ENCODE data around the gene NELL2.
"Not testable (repeated sequence)": the region's sequence is repeated elsewhere in the genome, so short reads cannot be mapped to it uniquely, and the experiment has no call there.

Gene NELL2

DNA sequence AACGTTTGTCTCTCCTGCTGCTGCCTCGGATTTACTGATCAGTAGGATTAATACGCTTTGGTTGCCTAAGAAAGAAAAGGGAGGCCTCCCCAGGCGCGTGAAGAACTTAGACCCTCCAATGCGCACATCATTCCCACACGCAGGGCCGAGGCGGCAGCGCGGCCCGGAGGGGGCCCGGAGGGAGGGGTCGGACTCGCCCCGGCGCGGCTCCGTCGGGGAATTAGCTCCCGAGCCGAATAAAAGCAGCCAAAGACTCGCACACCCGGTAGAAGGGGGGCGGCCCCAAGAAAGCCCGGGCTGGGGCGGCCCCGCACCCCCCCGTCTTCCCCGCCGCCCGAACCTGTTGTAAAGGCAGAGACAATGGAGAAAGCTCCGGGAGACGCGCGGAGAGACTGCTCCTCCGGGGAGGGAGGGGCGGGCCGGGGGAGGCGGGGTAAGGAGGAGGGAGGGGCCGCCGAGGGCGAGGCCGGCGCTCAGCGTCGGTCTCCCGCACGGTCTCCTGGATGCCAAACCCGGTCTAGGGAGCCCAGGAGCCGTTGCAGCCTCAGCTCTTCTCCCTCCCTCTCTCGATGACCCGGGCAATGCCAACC lies at the start of gene NELL2:
Gene NELL2 (minus strand): TSS at position 362 of the 590 bp plus-strand sequence. CDS start 446 bp downstream, outside the sequence.
- no peak for DNase-seq

- no peak for DNase-seq
Observed at GRCh38 chr12:44921736-44922135, 45.6 kb upstream of the NELL2 start.

DNA sequence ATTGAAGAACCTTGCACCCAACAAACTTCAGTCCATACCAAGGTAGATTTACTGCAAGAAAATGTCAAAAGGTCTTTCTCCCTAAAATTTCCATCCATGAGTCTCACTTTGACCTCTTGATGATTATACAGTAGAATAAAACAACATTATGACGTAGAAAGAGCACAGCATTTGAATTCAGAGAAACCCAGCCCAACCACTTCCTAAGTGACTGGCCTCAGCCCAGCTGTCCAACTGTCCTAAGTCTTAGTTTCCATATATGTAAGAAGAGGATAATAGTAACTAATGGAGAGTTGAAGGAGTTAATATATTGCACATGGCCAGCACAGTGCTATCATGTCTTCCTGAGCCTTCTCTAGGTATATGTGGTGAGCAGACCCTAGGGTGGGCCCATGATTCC lies 41.0 kb upstream of the NELL2 start:
- no peak for DNase-seq

DNA sequence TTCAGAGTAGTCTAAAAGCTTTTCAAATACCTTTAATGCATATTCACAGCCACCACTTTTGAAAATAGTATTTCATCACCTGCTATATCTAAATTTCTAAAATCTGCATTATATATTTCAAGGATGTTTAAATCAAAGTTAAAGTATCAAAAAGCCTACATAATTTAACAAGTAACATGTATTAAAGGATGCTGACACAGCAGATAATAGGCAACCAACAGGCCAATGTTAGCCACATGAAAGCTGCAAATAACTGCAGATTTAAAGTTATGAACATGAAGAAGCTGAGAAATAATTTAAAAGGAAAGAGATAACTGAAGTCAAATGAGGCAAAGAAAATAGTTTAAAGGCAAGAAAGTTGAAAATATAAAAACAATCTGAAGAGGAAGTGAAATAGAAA lies 39.8 kb upstream of the NELL2 start:
- DNase-seq = no peak

GRCh38 chr12:44904321-44904720 lies 28.2 kb upstream of the NELL2 start:
- no peak for DNase-seq

DNA sequence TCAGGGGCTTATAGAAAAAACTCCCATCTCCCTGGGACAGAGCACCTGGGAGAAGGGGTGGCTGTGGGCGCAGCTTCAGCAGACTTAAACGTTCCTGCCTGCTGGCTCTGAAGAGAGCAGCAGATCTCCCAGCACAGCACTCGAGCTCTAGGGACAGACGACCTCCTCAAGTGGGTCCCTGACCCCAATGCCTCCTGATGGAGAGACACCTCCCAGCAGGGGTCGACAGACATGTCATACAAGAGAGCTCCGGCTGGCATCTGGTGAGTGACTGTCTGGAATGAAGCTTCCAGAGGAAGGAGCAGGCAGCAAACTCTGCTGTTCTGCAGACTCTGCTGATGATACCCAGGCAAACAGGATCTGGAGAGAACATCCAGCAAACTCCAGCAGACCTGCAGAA lies 22.0 kb upstream of the NELL2 start:
- not testable (repeated sequence) for DNase-seq

DNA sequence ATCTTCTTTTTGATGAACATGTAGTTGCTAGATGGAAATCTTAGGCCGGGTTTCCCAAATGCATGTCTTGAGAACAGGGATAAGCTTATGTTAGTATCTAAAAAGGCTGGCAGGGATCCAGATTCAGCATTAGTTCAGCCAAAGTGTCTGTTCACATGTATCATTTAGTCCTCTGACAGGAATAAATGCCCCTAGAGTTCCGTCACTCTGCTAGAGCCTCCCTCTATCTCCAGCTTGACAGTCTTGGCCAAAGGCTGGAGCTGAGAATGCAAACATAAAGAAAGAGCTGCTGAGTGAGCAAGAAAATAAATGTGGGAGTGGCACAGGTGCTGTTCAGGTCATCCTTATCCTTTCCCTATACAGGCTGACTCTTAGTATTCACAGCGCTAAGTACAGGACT lies 13.8 kb upstream of the NELL2 start:
- DNase-seq = no peak

DNA sequence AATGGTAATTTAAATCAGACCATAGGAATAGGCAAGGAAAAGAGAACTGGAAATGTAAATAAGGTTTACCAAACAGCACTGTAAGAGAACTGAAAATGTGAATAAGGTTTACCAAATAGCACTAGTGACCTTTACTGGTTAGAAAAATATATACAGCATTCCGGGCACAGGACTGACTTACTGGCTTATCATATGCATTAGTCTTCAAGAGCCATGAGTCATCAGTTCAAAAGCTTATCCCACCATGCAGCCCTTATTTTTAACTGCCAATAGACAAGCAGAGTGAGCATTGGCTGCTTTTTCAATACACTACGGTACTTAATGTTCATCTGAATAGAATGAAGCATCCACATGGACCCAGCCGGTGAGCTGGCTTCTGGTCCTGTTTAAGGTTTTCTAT lies 13.0 kb upstream of the NELL2 start:
- no peak for DNase-seq

GRCh38 chr12:44885902-44886301 lies 9.8 kb upstream of the NELL2 start:
- DNase-seq = no peak

DNA sequence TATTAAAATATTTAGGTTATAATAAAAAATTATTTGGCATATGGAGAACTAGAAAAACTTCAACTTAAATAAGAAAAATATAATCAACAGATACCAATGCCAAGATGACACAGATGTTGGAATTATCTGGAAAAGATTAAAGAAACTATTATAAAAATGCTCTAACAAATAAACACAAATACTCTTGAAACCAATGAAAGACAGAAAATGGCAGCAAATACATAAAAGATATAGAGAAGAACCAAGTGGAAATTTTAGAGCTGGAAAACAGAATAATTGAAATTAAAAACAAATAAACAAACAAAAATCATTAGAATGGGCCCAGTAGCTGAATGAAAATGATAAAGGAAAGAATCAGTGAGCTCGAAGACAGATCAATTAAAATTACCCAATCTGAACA lies 5.1 kb upstream of the NELL2 start:
- no peak for DNase-seq

- no peak for DNase-seq
Observed at GRCh38 chr12:44876544-44877410, 662 bp upstream of the NELL2 start.

GRCh38 chr12:44875417-44875953 lies 630 bp downstream of the NELL2 start:
- no peak for DNase-seq

- no peak for DNase-seq
Observed at GRCh38 chr12:44874981-44875416, 1.1 kb downstream of the NELL2 start.

DNA sequence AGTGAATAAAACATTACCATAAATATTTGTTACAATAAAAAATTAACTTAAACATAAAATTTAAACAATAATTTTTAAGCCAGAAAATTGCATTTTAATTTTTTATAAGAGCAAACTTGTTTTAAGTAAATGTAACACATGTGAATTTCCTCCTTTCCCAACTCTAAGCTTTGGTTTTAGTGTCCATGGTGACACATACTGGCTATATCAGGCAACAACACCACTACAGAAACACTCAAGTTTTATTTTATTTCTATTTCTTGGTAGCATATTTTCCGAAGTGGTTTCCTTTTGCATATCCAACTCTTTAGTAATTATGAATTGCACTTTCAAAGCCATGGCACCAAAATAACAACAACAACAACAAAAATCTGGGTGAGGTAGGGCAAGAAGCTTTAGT lies 2.2 kb downstream of the NELL2 start:
- DNase-seq = peak; percentile 18

DNA sequence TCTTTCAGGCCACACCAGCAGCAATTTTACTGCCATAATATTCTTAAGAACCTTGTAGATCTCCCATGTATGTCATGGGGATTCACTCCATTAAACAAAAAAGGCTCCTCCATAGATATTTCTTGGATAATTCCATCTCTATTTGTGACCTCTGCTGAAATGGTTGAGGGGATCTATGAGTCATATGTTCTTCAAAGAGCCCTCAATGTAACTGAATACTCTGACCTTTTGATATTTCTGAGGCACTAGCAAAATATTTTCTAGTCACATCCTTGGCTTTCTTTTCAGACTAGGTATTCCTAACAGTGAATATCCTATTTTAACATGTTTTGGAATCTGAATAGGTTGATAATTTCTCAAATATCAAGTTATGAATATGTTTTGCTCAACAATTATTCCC lies 6.6 kb downstream of the NELL2 start:
- DNase-seq = no peak

DNA sequence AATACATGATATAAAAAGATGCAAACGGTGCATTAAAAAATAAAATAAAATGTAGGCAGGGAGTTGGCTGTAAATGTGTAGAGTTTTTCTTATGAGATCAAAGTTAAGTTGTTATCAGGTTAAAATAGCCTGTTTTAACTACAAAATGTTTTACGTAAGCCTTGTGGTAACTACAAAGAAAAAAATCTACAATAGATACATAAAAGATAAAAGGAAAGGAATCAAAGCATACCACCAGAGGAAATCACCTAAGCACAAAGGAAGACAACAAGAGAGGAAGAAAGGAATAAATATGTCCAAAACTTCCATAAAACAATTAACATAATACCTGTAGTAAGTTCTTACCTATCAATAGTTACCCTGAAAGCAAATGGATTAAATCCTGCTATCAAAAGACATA lies 12.2 kb downstream of the NELL2 start:
- no peak for DNase-seq

DNA sequence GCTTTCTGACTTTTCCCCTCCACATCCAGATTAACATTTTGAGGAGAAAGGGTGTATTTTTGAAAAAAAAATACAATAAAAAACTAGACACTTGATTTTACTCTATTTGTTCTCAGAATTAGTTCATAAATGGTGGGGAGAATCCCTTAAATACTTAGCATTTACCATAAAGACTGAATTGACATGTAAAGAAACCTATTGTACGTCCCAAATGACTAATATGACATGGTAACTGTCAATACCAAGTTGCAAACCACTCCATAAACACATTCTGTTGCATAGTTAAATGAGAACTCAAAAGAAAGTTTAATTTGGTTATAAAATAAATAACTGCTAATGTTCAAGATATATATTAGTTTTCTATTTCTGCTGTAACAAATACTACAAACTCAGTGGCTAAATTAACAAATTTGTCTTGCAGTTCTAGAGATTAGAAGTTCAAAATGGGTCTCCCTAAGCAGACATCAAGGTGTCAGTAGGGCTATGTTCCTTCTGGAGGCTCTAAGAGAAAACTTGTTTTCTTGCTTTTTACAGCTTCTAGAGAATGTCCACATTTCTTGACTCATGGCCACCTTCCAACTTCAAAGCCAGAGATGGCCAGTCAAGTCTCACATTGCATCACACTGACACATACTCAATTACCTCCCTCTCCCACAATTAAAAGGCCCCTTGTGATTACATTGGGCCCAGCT lies 16.0 kb downstream of the NELL2 start:
- DNase-seq = no peak

DNA sequence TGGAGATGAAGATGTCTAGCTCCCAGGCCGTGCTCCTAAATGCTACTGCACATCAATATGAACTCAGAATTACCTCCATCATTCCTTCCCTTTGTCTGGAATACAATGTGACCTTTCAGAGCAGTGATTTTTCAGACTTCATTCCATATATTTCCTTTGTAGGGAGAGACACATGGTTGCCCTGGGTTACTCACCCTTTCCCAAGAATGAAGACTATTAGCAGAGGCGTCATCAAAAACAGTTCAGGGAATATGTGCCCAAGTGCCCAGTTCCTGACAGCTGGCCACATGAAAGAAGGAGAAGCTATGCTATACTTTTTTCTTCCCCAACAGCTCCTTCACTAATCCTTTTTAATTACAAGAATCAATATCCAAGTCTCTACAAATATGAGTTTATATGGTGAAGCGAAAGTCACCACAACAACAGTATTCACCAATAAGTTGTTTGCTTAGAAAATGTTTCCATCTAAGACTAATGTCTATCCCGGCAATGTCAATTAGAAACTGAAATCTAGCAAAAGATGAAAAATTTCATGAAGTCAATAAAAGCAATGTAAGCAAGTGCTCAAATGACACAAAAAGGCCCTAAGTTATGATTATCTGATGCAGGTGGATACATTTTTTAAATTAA lies 17.8 kb downstream of the NELL2 start:
- no peak for DNase-seq

DNA sequence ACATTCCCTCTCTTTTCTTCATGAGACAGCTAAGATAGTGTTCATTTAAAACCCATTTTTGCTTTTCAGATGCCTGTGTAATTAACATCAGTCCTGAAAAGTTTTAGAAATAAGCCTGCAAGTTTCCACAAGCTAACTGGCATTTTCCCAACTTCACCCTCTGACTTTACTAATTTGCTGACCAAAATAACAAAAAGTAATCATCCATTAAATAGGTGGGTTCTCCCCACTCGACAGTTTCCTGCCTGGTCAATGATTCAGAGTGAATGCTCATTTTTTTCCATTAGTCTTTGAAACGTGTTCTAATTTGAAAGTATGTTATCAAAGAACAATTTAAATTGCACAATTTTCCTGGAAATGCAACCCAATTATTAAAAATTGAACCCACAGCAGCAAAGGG lies 23.6 kb downstream of the NELL2 start:
- no peak for DNase-seq

GRCh38 chr12:44851586-44851985 lies 24.5 kb downstream of the NELL2 start:
- DNase-seq = no peak

- DNase-seq = no peak
Observed at GRCh38 chr12:44848703-44849085, 27.4 kb downstream of the NELL2 start.

- DNase-seq = no peak
Observed at GRCh38 chr12:44847888-44848702, 28.0 kb downstream of the NELL2 start.

Data from kidney glomerular epithelial cell (primary cell).